Measurements from ENCODE around the gene TPRG1.

Gene TPRG1

GRCh38 chr3:189214651-189215050 is 42.9 kb downstream of the TPRG1 start:
- Histone ChIP-seq H3K4me1 (no peaks in the 10 kb centered on the region), H3K4me2 (ENCODE audit: low read length) (no peak overlapping the region), H3K27ac (no peak overlapping the region), H3K9me3 (ENCODE audit: control insufficient read depth, low read length) (no peaks in the 10 kb centered on the region), H3K27me3 (ENCODE audit: control insufficient read depth, insufficient read depth, low read length) (no peaks in the 10 kb centered on the region), H2AFZ (no peak overlapping the region), H3K4me3 (ENCODE audit: low read depth, low read length) (no peak overlapping the region), H3K79me2 (no peaks in the 10 kb centered on the region), H3K36me3 (ENCODE audit: control insufficient read depth, insufficient read depth, low read length) (no peaks in the 10 kb centered on the region), H3K9ac (no peak overlapping the region)
- TF ChIP-seq CTCF (IDR thresholded peaks at IDR 0.05) = no peak

GRCh38 chr3:189222927-189223636 is 51.3 kb downstream of the TPRG1 start:
- Histone ChIP-seq H3K4me1 (no peaks in the 10 kb centered on the region), H3K4me3 (ENCODE audit: low read depth, low read length) (no peak overlapping the region), H3K27ac (no peak overlapping the region), H3K79me2 (no peaks in the 10 kb centered on the region), H3K36me3 (ENCODE audit: control insufficient read depth, insufficient read depth, low read length) (no peaks in the 10 kb centered on the region), H3K4me2 (ENCODE audit: low read length) (no peak overlapping the region), H3K9me3 (ENCODE audit: control insufficient read depth, low read length) (no peaks in the 10 kb centered on the region), H3K9ac (no peak overlapping the region), H2AFZ (no peak overlapping the region), H3K27me3 (ENCODE audit: control insufficient read depth, insufficient read depth, low read length) (no peaks in the 10 kb centered on the region)
- no peak for TF ChIP-seq CTCF (IDR thresholded peaks at IDR 0.05)

- no peak for TF ChIP-seq CTCF (IDR thresholded peaks at IDR 0.05)
- Histone ChIP-seq H3K36me3 (ENCODE audit: control insufficient read depth, insufficient read depth, low read length) (no peaks in the 10 kb centered on the region), H3K4me3 (ENCODE audit: low read depth, low read length) (no peak overlapping the region), H3K27ac (no peak overlapping the region), H3K9me3 (ENCODE audit: control insufficient read depth, low read length) (no peaks in the 10 kb centered on the region), H3K9ac (no peak overlapping the region), H3K79me2 (no peaks in the 10 kb centered on the region), H3K27me3 (ENCODE audit: control insufficient read depth, insufficient read depth, low read length) (no peaks in the 10 kb centered on the region), H3K4me1 (no peaks in the 10 kb centered on the region), H3K4me2 (ENCODE audit: low read length) (no peak overlapping the region), H2AFZ (no peak overlapping the region)
Observed at GRCh38 chr3:189225431-189225830, 53.7 kb downstream of the TPRG1 start.

- Histone ChIP-seq H2AFZ (no peak overlapping the region), H3K79me2 (no peaks in the 10 kb centered on the region), H3K9me3 (ENCODE audit: control insufficient read depth, low read length) (no peaks in the 10 kb centered on the region), H3K4me2 (ENCODE audit: low read length) (no peak overlapping the region), H3K9ac (no peak overlapping the region), H3K27me3 (ENCODE audit: control insufficient read depth, insufficient read depth, low read length) (no peaks in the 10 kb centered on the region), H3K36me3 (ENCODE audit: control insufficient read depth, insufficient read depth, low read length) (no peaks in the 10 kb centered on the region), H3K4me1 (no peaks in the 10 kb centered on the region), H3K4me3 (ENCODE audit: low read depth, low read length) (no peak overlapping the region), H3K27ac (no peak overlapping the region)
- no peak for TF ChIP-seq CTCF (IDR thresholded peaks at IDR 0.05)
Observed at GRCh38 chr3:189227249-189227648, 55.5 kb downstream of the TPRG1 start.

GRCh38 chr3:189229196-189229828 is 57.5 kb downstream of the TPRG1 start:
- Histone ChIP-seq H2AFZ (no peak overlapping the region), H3K27me3 (ENCODE audit: control insufficient read depth, insufficient read depth, low read length) (no peaks in the 10 kb centered on the region), H3K79me2 (no peaks in the 10 kb centered on the region), H3K9ac (no peak overlapping the region), H3K36me3 (ENCODE audit: control insufficient read depth, insufficient read depth, low read length) (no peaks in the 10 kb centered on the region), H3K4me3 (ENCODE audit: low read depth, low read length) (no peak overlapping the region), H3K9me3 (ENCODE audit: control insufficient read depth, low read length) (no peaks in the 10 kb centered on the region), H3K4me2 (ENCODE audit: low read length) (no peak overlapping the region), H3K4me1 (no peaks in the 10 kb centered on the region), H3K27ac (no peak overlapping the region)
- TF ChIP-seq CTCF (IDR thresholded peaks at IDR 0.05) = no peak

All from parathyroid adenoma (tissue), 2 donors.